NCI-H128 (cell line): Measurements from ENCODE around the gene ACOD1.
"Not testable (repeated sequence)": the region's sequence is repeated elsewhere in the genome, so short reads cannot be mapped to it uniquely, and the experiment has no call there.

Experiments used
- DNase-seq: peaks from one replicate; lab custom pipeline; 2025; ENCODE audit not compliant: unreplicated experiment; lab: John Stamatoyannopoulos, UW

The ACOD1 gene

GRCh38 chr13:76950101-76950500 lies 1.8 kb downstream of the ACOD1 start:
- no peak for DNase-seq

- no peak for DNase-seq
Measured at GRCh38 chr13:76953968-76954367, 5.7 kb downstream of the ACOD1 start.

GRCh38 chr13:76954538-76954937 lies 6.2 kb downstream of the ACOD1 start:
- DNase-seq = no peak

- DNase-seq = no peak
Measured at GRCh38 chr13:76955193-76955592, 6.9 kb downstream of the ACOD1 start.

GRCh38 chr13:76955661-76956060 lies 7.3 kb downstream of the ACOD1 start:
- no peak for DNase-seq

- DNase-seq = no peak
Measured at GRCh38 chr13:76958841-76959432, 10.6 kb downstream of the ACOD1 start.

- not testable (repeated sequence) for DNase-seq
Measured at GRCh38 chr13:76959734-76960133, 11.4 kb downstream of the ACOD1 start.

GRCh38 chr13:76965759-76966421 lies 17.6 kb downstream of the ACOD1 start:
- DNase-seq = no peak

GRCh38 chr13:76967031-76967430 lies 18.7 kb downstream of the ACOD1 start:
- no peak for DNase-seq

- DNase-seq = no peak
Measured at GRCh38 chr13:76968041-76968440, 19.7 kb downstream of the ACOD1 start.

GRCh38 chr13:76969488-76970365 lies 21.4 kb downstream of the ACOD1 start:
- no peak for DNase-seq

GRCh38 chr13:76971215-76971614 lies 22.9 kb downstream of the ACOD1 start:
- no peak for DNase-seq

GRCh38 chr13:76971851-76972829 lies 23.8 kb downstream of the ACOD1 start:
- DNase-seq = no peak

- no peak for DNase-seq
Measured at GRCh38 chr13:76973920-76974617, 25.8 kb downstream of the ACOD1 start.

GRCh38 chr13:76974618-76974975 lies 26.3 kb downstream of the ACOD1 start:
- DNase-seq = no peak

GRCh38 chr13:76975863-76976262 lies 27.6 kb downstream of the ACOD1 start:
- no peak for DNase-seq

- DNase-seq = no peak
Measured at GRCh38 chr13:76976490-76976889, 28.2 kb downstream of the ACOD1 start.

- DNase-seq = no peak
Measured at GRCh38 chr13:76976929-76977328, 28.6 kb downstream of the ACOD1 start.

GRCh38 chr13:76980075-76980718 lies 31.9 kb downstream of the ACOD1 start:
- peak; percentile 22 for DNase-seq

- no peak for DNase-seq
Measured at GRCh38 chr13:76982061-76982460, 33.8 kb downstream of the ACOD1 start.
